HG03565 (cell line): ENCODE measurements around the gene CERK.

Experiments
- ATAC-seq: cut with Tn5 transposase; IDR thresholded peaks from one replicate; pipeline ENCODE4 v1.9.1; 2021; ENCODE audit warnings: mild to moderate bottlenecking, moderate library complexity; ENCODE audit not compliant: unreplicated experiment

CERK gene

GRCh38 chr22:46664301-46664855, 73.7 kb downstream of the CERK start:
- ATAC-seq = no peak

- no peak for ATAC-seq
Measured at GRCh38 chr22:46663436-46664100, 74.5 kb downstream of the CERK start.

DNA sequence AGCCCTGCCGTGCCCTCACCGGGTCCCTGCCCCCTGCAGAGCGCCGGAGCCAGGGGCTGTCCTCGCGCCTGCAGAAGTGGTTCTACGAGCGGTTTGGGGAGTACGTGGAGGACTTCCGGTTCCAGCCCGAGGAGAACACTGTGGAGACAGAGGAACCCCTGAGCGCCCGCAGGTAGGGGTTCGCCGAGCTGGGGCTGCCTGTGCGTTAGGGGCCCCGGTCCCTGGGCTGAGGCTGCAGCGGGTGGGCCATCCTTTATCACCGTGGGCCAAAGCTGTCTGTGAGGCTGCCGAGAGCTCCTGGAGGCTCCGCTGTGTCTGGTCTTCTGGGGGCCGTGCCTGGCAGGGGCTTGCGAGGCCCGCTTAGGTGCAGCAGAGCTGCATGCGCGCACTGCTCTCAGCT, 75.1 kb downstream of the CERK start:
- no peak for ATAC-seq

DNA sequence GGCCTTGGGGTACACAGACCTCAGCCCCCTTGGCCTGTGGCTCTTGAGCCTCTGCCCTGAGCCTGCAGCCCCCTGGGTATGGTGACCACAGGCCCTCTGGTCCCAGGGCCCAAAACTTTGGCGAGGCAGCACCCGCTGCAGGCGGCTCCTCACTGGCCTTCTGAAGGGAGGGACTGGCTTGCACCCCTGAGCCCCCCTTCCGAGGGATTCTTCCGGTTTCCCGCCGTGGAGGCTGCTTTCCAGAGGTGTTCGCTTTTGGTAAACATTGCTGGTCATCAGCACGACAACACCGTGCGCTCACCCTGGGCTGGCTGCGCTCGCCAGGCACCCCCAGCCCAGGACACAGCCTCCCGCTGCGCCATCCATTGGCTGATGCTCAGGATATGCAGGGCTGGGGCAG, 75.8 kb downstream of the CERK start:
- no peak for ATAC-seq

DNA sequence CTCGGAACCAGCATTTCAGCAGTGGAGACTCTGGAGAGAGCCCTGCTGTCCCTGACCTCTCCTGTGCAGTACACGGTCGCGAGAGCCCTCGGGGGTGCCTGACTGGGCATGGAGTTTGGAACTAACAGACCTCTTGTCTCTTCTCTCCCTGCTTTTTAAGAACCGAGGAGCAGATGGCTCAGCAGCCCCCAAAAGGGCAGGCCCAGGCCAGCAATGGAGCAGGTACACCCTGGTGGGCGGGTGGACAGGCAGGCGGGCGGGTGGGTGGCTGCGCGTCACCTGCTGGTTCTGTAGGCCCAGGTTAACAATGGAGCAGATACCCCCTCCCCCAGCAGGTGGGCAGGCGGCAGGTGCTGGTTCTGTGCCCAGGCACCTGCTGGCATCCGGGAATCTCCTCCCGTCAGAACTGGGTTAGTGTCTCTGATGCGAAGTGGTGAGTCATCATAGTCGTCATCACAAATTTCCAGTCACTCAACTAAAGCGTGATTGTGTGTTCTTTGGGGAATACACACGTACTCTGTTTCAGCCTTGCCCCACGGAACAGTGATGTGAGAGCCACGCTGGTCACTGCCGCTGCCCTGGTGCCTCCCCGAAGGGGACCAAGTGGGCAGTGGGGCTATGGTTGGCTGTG, 76.7 kb downstream of the CERK start:
- ATAC-seq = no peak

DNA sequence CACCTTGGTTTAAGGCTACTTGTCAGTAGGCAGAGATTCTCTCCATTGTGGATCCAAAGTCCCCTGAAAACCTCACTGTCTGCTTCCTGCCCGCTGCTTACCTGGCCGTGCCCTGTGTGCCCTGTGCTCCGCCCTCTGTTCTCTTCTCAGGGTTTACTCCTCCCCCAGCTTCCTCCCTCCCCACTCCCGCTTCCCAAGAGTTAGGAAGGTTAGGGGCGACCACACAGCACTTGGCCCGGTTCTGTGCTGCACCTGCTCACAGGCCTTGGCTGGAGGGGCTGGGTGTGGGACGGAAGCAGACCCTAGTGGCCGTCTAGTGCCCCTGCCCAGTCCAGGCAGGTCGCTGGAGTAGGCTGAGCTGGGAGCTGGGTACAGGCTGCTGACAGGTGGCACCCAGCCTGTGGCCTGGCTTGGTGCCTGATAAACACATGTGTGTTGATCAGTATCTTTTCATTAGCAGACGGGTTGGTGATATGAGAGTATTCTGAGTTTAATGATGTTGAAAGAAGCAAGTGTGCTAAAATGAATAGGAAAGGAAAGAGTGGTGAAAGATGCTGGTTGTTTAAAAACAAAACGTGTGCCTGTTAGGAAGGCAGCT, 77.3 kb downstream of the CERK start:
- no peak for ATAC-seq

- no peak for ATAC-seq
Measured at GRCh38 chr22:46659791-46660186, 78.3 kb downstream of the CERK start.

DNA sequence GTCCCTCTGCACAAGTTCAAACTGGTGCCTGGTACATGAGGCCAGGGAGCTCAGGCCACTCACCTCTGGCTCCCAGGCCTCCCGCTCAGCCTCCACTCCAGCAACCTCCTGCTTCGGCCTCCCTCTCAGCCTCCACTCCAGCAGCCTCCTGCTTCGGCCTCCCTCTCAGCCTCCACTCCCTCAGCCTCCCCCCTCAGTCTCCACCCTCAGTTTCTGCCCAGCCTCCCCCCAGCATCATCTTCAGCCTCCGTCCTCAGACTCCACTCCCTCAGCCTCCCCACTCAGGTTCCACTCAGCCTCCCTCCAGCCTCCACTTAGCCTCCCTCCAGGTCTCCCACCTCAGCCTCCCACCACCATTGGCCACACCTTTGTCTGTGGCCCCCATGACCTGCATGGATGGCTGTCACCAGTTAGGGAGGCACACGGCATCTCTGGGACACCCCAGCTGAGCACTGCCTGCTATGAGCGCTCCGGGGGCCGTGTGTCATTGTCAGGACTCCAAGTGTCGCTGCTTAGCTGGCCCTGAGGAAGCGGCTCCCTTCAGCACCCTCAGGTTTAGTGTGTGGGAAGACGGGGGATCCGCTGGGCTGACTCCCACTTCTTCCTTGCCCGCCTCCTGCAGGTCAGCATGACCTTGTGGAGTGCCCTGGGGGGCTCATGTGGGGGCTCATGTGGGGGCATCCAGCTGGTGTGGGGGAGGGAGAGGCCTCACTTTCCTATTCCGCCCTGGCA, 78.8 kb downstream of the CERK start:
- no peak for ATAC-seq

GRCh38 chr22:46657996-46658947, 79.8 kb downstream of the CERK start:
- no peak for ATAC-seq

- ATAC-seq = no peak
Measured at GRCh38 chr22:46657655-46657953, 80.4 kb downstream of the CERK start.

DNA sequence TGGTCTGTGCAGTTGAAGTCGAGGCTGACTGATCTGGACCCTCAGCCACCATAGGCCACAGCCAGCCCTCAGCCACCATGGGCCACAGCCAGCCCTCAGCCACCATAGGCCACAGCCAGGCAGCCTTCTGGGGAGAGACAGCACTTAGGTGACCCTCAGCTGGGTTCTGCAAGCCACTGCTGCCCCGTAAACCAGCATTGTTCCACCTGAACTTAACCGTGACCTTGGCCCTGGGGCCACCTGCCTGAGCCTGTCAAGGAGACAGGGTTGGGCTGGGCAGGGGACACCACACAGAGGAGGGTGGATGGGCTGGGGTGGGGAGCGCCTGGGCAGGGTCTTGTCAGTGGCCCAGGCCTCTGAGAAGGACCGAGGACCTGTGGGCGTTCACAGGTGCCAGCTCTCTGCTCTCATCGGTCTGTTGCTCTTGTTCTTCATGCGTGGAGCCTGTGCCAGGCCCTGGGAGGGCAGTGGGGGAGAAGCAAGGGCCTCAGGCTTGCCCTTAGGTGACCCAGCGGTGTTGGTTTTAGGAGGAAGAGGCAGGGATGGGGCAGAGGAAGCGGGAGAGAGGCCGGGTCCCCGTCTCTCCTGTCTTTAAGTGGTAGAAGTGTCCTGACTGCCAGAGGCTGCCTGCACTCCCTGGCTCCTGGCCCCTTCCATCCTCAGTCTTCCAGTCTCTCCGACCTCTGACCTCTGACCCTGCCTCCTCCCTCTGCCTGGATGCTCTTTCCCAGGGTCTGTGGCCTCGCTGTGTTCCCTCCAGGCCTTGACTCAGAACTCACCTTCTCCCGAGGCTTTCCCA, 81.0 kb downstream of the CERK start:
- no peak for ATAC-seq

DNA sequence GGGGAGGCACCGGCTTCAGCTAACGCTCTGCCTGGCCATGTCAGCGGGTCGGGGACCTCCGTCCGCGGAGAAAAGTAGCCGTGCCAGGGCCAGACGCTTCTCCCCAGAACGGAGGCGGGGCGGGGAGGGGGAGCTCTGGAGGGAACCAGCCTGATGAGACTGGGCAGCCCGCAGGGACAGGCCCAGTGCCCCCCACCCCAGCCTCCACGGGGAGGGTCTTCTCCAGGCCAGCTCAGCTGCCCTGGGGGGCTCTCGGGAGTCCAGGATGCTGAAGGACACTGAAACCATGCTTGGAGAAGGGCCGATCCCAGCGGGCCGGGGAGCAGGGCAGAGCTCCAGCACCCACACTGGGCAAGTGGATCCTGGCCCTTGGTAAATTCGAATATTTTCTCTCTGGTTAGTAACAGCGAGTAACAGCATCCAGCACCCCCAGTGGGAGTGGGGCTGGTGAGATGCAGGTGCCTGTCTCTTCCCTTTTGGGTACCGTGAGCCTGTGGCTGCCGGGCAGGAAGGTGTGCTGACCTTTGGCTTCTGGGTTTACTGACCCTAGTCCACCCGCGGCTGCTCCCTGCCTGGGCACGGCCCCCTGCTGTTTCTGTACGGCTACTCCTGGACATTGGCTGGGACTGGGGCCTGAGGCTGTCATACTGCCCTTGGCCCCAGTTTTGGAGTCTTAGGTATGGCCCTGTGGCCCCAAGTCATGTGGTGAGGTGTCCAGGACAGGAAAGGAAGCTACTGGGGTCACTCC, 82.0 kb downstream of the CERK start:
- no peak for ATAC-seq

- no peak for ATAC-seq
Measured at GRCh38 chr22:46654927-46655595, 83.0 kb downstream of the CERK start.

- no peak for ATAC-seq
Measured at GRCh38 chr22:46654426-46654825, 83.6 kb downstream of the CERK start.

DNA sequence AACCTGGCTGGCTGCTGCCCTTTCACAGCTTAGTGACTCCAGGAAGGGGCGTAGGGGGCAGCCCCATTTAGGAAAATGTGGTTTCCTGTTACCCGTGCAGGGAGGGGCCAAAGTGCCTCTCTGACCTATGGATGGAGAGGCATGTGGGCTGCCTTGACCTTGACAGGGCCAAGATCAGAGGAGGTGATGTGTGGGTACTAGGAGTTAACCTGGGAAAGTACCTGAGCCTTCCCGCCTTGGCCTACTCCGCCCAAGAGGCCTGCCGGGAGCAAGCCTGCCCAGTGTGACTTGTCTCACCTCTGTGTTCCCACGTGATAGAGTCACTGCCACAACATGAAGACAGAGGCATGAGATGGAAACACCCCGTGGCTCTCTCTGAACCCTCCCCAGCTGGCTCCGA, 84.5 kb downstream of the CERK start:
- ATAC-seq = no peak

GRCh38 chr22:46652847-46653331, 85.2 kb downstream of the CERK start:
- no peak for ATAC-seq

DNA sequence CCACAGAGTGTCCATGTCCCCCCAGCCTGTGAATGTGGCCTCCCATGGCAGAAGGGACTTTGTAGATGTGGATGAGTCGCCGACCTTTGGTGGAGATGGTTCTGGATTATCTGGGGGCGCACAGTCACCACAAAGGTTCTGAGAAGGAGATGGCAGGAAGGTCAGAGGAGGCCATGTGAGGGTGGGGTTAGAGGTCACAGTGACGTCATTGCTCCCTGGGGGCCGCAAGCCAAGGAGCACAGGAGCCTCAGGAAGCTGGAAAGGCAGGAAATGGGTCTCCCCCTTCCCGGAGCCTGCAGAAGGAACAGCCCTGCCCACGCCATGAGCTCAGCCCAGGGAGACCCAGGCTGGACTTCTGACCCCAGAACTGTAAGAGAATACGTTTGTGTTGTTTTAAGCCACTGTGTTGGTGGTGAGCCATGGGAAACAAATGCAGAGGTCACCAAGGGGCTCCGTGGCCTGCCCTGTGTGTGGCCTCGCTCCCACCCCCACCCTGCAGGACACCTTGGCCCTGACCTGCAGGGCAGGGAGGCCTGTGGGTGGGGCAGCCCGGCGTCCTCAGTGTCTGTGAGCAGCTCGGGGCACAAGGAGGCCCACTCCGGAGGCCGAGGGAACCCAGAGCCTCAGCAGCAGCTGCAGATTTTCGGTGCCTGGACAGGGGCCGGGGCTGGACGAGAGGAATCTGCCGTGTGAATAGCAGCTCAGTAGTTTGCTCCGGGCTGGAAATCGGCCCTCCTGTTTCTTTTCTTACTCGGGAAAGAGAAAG, 85.8 kb downstream of the CERK start:
- ATAC-seq = no peak

DNA sequence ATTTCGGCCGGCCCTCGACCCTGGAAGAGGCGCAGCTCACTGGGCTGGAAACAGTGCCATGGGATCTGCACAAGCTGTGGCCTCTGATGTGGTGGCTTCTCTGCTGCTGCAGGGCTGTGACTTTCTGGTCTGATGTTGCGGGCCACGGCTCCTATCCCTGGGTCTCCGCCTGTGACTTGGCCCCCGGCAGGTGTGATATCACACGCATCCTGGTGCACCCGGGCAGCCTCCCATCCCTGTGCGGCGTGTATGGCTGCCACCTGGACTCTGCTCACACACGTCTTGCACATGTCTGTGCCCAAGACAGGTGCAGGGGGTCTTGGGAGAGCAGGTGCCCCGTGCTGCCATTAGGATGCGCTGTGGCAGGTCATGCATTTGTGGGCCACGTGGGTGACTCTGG, 86.7 kb downstream of the CERK start:
- ATAC-seq = no peak
